Mesothelial cell of epicardium (in vitro differentiated cells): Measurements from ENCODE around the gene DUOX1. TPM values are rescaled to one million over a fixed set of nuclear protein-coding genes. Genes with fewer than 3 reads are reported as not detected.

Experiments
- DNase-seq, 2 experiments: peaks; one replicate each; pipeline ENCODE4 v3.0.0; 2021; ENCODE audit warnings: low spot score in 2 of 2; ENCODE audit not compliant: unreplicated experiment in 2 of 2
- H3K27ac Mint-ChIP-seq: 2 replicates; pipeline ENCODE4 v1.8.0; 2021; ENCODE audit warnings: mixed read lengths
- H3K27me3 Mint-ChIP-seq: 2 replicates; pipeline ENCODE4 v1.8.0; 2021; ENCODE audit warnings: low read depth, mixed read lengths
- H3K36me3 Mint-ChIP-seq: 2 replicates; pipeline ENCODE4 v1.8.0; 2021; ENCODE audit warnings: mixed read lengths
- H3K4me1 Mint-ChIP-seq: 2 replicates; pipeline ENCODE4 v1.8.0; 2021; ENCODE audit warnings: mixed read lengths
- H3K4me3 Mint-ChIP-seq: 2 replicates; pipeline ENCODE4 v1.8.0; 2021; ENCODE audit warnings: mild to moderate bottlenecking, moderate library complexity, mixed read lengths
- H3K9me3 Mint-ChIP-seq: 2 replicates; pipeline ENCODE4 v1.8.0; 2021; ENCODE audit warnings: mixed read lengths
- CTCF ChIP-seq: fragments of 200-600 bp; sonication (generic); IDR thresholded peaks from one replicate; pipeline ENCODE4 v1.5.0; 2021; ENCODE audit warnings: antibody characterized with exemption; ENCODE audit not compliant: unreplicated experiment
- total RNA-seq: library from RNA; stranded (reverse); gene quantifications from 3 replicates; pipeline ENCODE4 v1.2.1, GENCODE V29; 2021

DUOX1 gene
- total RNA-seq, 1 donor from 2014 or later = 7.2 TPM

DNA sequence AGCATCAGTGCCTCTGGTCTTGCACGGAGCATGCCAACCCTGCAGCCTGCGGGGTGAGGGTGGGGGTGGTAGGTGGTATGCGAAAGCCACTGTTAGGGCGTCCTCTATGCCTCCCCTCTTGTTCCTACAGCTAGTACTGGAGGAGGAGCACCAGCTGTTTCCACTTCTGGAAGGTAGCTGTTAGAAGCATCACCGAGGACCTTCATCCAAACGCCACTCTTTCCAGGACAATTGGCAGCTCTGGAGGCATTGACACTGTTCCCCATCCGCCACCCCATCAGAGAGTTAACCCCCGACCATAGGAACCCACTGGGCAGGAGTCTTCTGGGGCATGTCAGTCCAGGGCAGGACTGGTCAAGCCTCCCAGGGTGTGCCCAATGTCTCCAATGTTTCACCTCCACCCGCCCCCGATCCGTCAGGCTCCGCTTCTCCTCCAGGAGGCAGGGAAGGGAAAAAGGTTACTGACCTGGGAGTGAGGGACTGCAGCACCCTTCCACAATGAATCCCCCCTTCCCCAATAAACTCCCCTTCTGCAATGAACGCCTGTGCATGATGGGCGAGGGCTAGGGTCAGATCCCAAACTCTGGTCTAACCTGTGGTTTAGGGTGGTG is 16.3 kb upstream of the DUOX1 start:
- peaks cover 15% of the 10 kb centered on the region for H3K4me1 Mint-ChIP-seq
- H3K36me3 Mint-ChIP-seq = no peaks in the 10 kb centered on the region
- TF ChIP-seq CTCF = no peak
- no peak overlapping the region for H3K27ac Mint-ChIP-seq
- peak overlapping the region; percentile 36 for H3K4me3 Mint-ChIP-seq
- H3K27me3 Mint-ChIP-seq = peaks cover 89% of the 10 kb centered on the region
- no peaks in the 10 kb centered on the region for H3K9me3 Mint-ChIP-seq
- DNase-seq = no peak

DNA sequence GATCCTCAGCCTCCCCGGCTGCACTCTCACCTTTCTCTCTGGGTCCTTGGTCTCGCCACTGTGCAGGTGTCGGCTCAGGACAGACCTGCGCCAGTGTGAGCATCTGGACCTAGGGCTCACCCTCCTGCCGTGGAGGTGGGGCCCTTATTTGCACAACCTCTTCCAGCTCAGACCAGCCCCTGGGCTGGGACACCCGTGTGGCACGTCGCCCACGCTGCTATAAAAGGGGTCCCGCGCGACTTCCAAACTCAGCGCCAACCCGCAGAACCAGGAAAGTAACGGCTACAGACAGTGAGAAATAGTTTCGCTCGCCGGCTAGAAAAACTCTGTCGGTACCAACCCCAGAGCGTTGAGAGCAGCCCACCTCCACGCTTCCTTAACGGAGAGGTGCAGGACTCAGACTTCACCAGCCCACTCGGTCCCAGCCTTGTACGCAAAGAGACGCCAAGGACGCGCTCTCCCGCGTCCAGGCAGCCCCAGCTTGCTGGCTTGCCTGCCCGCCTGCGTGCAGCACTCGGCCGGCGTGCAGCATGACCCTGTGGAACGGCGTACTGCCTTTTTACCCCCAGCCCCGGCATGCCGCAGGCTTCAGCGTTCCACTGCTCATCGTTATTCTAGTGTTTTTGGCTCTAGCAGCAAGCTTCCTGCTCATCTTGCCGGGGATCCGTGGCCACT is 15.6 kb upstream of the DUOX1 start, which contains the start of the genes DUOX2 and DUOXA2:
DUOX2 (minus strand) TSS at position 97 of the 675 bp plus-strand sequence. CDS start 761 bp downstream, outside the sequence.
DUOXA2 (plus strand) TSS at position 251 of the 675 bp plus-strand sequence; CDS start at position 531, 280 bp downstream.
- peak within 1 kb of the TSS; percentile 36 for H3K4me3 Mint-ChIP-seq
- H3K36me3 Mint-ChIP-seq = no peaks in the 10 kb centered on the region
- DNase-seq = no peak
- H3K27ac Mint-ChIP-seq = no peak within 1 kb of the TSS
- peaks cover 82% of the 10 kb centered on the region for H3K27me3 Mint-ChIP-seq
- no peak for TF ChIP-seq CTCF
- peaks cover 15% of the 10 kb centered on the region for H3K4me1 Mint-ChIP-seq
- H3K9me3 Mint-ChIP-seq = no peaks in the 10 kb centered on the region

- Mint-ChIP-seq H3K9me3 (no peaks in the 10 kb centered on the region), H3K27ac (no peak overlapping the region), H3K4me1 (peaks cover 15% of the 10 kb centered on the region), H3K27me3 (peaks cover 81% of the 10 kb centered on the region), H3K4me3 (peak overlapping the region; percentile 32), H3K36me3 (no peaks in the 10 kb centered on the region)
- TF ChIP-seq CTCF = no peak
- DNase-seq = no peak
Measured at GRCh38 chr15:45114751-45115085, 15.1 kb upstream of the DUOX1 start.

DNA sequence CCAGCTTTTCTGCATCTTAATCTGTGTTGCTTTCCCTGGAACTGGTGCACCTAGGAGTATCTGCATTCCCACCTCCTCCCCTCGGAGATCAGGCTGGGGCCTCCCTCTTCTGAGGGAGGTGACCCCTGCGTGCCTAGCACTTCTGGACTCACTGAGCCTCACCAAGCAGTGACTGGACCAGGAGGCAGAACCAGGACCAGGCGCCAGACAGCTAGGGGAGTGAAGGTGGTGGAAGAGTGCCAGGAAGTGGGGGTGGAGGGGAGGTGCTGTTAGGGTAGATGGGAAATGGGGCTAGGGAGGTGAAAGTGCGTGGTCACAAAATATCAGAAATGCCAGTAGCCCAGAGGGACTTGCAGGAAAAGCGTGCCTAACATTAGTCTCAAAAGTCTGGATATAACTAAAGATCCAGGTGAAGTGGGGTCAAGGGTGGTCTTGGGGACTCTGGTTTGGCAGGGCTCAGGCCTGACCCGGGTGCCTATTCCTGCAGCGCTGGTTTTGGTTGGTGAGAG is 14.4 kb upstream of the DUOX1 start:
- Mint-ChIP-seq H3K27ac (no peak overlapping the region), H3K4me1 (peaks cover 15% of the 10 kb centered on the region), H3K4me3 (no peak overlapping the region), H3K27me3 (peaks cover 80% of the 10 kb centered on the region), H3K36me3 (no peaks in the 10 kb centered on the region), H3K9me3 (no peaks in the 10 kb centered on the region)
- DNase-seq = no peak
- no peak for TF ChIP-seq CTCF

- H3K4me1 Mint-ChIP-seq = peaks cover 15% of the 10 kb centered on the region
- H3K36me3 Mint-ChIP-seq = no peaks in the 10 kb centered on the region
- TF ChIP-seq CTCF = no peak
- H3K4me3 Mint-ChIP-seq = no peak overlapping the region
- no peaks in the 10 kb centered on the region for H3K9me3 Mint-ChIP-seq
- DNase-seq = no peak
- peaks cover 81% of the 10 kb centered on the region for H3K27me3 Mint-ChIP-seq
- H3K27ac Mint-ChIP-seq = no peak overlapping the region
Measured at GRCh38 chr15:45116006-45116481, 13.8 kb upstream of the DUOX1 start.
